Stimulated activated CD8-positive, alpha-beta memory T cell treated with anti-CD3 and anti-CD28 coated beads, Interleukin-12 subunit alpha, Interleukin-12 subunit beta, amount 100 ng/mL, for 24 hours (primary cell): ENCODE measurements around the gene RUNX2.

ENCODE experiments used
- DNase-seq: peaks from one replicate; pipeline ENCODE4 v3.0.0-alpha.2; 2020; ENCODE audit errors: extremely low read depth

RUNX2 gene

GRCh38 chr6:45617441-45617840 lies 289.3 kb downstream of the RUNX2 start:
- no peak for DNase-seq

- no peak for DNase-seq
Observed at GRCh38 chr6:45618259-45618658, 290.1 kb downstream of the RUNX2 start.

DNA sequence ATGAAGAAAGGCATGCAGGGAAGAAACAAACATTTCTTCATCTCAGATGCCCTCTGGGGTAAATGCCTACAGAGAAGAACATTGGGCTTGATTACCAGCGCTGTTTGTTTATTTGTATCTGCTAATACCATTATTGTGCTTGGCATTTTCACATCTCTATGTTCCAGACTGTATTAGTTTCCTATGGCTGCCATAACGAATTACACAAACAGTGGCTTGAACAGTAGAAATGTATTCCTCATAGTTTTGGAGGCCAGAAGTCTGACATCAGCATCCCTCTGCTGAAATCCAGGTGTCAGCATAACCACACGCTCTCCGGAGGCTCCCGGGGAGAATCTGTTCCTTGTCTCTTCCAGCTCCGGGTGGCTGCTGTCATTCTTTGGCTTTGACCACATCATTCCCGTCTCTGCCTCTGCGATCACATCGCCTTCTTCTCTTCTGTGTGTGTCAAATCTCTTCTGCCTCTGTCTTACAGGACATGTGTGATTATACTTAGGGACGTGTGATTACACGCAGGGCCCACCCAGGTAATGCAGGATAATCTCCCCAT lies 291.2 kb downstream of the RUNX2 start:
- no peak for DNase-seq

GRCh38 chr6:45619994-45620471 lies 291.9 kb downstream of the RUNX2 start:
- DNase-seq, result no peak

GRCh38 chr6:45624228-45624627 lies 296.1 kb downstream of the RUNX2 start:
- DNase-seq, result no peak

GRCh38 chr6:45625191-45625664 lies 297.1 kb downstream of the RUNX2 start:
- no peak for DNase-seq

DNA sequence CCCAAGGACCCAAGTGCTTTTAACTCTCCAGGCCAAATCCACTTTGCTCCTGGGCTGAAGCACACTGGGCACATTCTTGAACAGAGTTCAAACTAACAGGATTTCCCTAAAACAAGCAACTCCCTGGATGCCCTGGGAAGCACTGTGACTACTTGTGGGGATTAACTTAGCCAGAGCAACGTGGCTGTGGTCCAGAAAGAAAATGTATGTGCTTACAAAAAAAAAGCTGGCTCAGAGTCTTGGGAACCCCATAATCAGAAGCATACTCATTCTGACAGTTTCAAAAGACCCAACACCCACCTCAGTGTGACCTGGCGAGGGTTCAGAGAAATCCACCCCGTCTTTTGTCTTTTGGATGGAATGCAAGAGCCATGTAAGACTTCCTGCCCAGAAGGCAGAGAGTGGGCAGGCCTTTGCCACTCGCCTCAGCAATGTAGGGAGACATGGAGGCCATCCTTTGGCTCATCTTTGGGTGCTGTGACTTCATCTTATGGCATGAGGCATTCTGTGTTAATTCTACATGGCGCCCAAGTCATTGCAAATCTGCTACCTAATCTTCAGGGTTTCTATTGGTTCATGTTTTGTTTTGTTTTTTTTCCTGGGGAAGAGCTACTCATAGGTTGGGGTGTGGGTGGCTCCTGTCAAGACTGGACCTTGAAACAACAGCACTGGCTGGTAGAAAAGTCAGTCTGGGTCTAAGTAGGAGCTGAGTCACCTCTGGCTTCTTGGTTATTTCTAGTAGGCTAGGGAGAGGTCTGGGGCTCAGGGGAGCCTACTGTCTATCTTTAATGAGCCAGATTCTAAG lies 298.2 kb downstream of the RUNX2 start:
- DNase-seq, result no peak

GRCh38 chr6:45630314-45630713 lies 302.2 kb downstream of the RUNX2 start:
- DNase-seq, result no peak

- DNase-seq, result no peak
Observed at GRCh38 chr6:45630801-45631200, 302.7 kb downstream of the RUNX2 start.

- no peak for DNase-seq
Observed at GRCh38 chr6:45631396-45631795, 303.3 kb downstream of the RUNX2 start.

GRCh38 chr6:45633272-45633908 lies 305.3 kb downstream of the RUNX2 start:
- no peak for DNase-seq

DNA sequence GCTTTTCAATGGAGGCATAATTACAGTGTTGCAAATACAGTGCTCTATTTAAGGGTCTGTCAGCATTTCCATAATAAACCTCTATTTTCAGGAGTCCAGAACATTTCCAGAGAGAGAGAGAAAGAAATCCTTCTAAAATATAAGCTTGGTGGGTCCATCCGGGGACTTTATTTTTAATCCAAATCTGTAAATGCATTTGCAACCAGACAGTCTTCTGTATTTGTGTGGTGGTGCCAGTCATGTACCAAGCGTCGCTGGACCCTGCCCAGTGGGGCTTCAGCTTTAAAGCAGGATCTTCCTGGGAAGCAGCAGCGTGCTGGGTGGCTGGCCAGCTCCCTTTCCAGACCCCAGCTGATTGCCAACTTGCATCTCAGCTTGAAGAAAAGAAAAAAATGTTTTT lies 306.1 kb downstream of the RUNX2 start:
- DNase-seq, result no peak

GRCh38 chr6:45635284-45635867 lies 307.2 kb downstream of the RUNX2 start:
- no peak for DNase-seq

- no peak for DNase-seq
Observed at GRCh38 chr6:45637056-45637455, 308.9 kb downstream of the RUNX2 start.

DNA sequence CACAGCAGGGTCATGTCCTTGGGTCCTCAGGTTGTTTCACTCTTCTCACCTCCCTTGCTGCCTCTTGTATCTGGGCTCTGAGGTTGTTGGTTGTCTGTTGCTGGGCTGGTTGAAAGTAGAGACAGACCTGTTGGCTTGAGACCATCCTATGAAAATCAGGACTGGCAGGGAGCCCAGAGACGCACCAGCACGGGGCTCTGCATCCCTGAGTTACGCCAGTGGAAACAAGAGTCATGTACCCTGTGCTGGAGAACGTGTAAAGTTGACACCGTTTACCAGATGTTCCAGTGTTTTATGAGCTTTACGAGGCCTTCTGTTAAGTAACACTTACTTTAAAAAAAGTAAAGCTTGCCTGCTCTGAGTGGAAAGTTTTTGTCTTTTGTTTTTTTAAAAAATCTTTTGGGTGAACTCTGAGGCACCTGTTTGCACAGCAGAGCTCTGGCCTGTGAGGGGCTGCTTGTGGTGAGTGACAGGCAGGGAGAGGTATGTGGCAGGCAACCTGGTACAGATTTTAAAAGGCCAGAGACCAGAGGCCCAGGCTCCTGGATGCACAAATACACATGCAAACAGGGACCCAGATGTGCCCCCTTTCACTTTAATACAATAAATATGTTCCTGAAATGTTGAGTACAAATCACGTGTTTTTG lies 309.6 kb downstream of the RUNX2 start:
- DNase-seq, result no peak

DNA sequence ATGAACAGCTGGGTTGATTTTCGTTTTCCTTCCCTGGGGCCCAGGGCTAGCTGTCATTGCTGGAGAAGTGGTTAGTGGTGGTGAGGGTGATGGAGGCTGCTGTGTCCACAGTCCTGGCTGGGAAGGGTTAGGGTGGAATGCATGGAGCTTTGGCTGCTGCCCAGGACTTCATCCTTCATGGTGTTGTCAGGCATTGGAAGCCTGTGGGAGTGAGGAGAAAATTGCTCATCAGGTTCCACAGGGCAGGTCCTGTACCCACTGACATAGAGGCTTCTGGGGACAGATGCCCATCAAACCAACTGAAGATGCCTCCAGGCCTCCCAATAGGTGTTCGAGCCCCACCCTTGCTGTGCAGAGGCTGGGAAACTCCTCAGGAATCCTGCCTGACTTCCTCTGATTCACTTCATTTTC lies 312.0 kb downstream of the RUNX2 start:
- DNase-seq, result no peak

GRCh38 chr6:45640811-45641210 lies 312.7 kb downstream of the RUNX2 start:
- DNase-seq, result no peak

GRCh38 chr6:45642331-45643125 lies 314.4 kb downstream of the RUNX2 start:
- no peak for DNase-seq

- no peak for DNase-seq
Observed at GRCh38 chr6:45643126-45643525, 315.0 kb downstream of the RUNX2 start.

DNA sequence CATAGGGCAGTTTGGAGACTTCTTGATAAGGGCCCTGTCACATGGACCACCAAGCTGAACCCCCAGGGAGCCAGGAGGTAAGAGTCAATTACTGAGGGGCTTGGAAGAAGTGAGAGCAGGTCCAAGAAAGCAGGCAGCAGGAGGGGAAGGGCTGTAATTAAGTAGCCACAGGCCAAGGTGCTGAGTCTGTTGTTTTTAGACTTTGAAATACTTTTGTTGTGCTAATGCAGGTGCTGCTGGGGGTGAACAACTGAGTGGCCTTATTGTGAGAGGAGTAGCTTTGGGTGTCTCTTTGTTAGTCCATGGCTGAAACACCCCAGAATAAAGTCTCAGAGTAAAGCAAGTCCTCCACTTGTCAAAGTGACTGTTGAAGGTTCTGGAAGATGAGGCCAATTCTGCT lies 316.6 kb downstream of the RUNX2 start:
- no peak for DNase-seq

DNA sequence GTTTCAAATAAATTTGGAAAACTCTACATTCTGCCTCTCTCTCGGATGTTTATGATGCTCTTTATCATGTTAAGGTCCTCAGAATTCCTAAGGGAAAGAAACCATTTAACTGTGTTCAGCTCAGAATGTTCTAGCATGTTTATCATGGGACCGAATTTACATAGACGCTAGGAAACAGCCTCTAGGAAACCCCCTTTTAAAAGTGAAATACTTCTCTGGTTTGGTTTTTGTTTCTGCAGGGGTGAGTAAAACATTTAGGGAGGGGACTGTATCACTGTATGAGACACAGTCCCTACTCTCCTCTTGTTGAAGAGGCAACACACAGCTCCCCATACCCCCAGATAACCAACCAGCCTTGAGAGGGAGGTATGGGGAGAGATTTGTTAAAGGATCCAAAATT lies 317.2 kb downstream of the RUNX2 start:
- no peak for DNase-seq
